ENCODE results near the gene DVL3. TPM values are rescaled to one million over a fixed set of nuclear protein-coding genes. Genes with fewer than 3 reads are reported as not detected.

DVL3 gene
- total RNA-seq, 1 donor from 2014 or later: 55.1 TPM

GRCh38 chr3:184180165-184180564 is 25.0 kb downstream of the DVL3 start:
- H3K27me3 ChIP-seq (ENCODE audit: low read depth): no peaks in the 10 kb centered on the region
- no peak for TF ChIP-seq CTCF (IDR thresholded peaks at IDR 0.05)
- H3K4me1 ChIP-seq: peaks cover 34% of the 10 kb centered on the region
- intact Hi-C loops (cut with DNase I): no loop called here
- H3K4me3 ChIP-seq: no peak overlapping the region
- DNase-seq (no peak), ATAC-seq (no peak)
- no peak overlapping the region for H3K27ac ChIP-seq
- H3K36me3 ChIP-seq: peaks cover 76% of the 10 kb centered on the region
- no peaks in the 10 kb centered on the region for H3K9me3 ChIP-seq

GRCh38 chr3:184181596-184181995 is 26.4 kb downstream of the DVL3 start:
- H3K27ac ChIP-seq: no peak overlapping the region
- H3K4me1 ChIP-seq: peaks cover 26% of the 10 kb centered on the region
- no peaks in the 10 kb centered on the region for H3K27me3 ChIP-seq (ENCODE audit: low read depth)
- intact Hi-C loops (cut with DNase I): no loop called here
- no peaks in the 10 kb centered on the region for H3K9me3 ChIP-seq
- ATAC-seq (no peak), DNase-seq (no peak)
- H3K36me3 ChIP-seq: peaks cover 76% of the 10 kb centered on the region
- no peak for TF ChIP-seq CTCF (IDR thresholded peaks at IDR 0.05)
- H3K4me3 ChIP-seq: no peak overlapping the region

GRCh38 chr3:184183679-184184078 is 28.5 kb downstream of the DVL3 start:
- no peak overlapping the region for H3K27ac ChIP-seq
- H3K9me3 ChIP-seq: no peaks in the 10 kb centered on the region
- intact Hi-C loops (cut with DNase I): no loop called here
- H3K27me3 ChIP-seq (ENCODE audit: low read depth): no peaks in the 10 kb centered on the region
- ATAC-seq (no peak), DNase-seq (no peak)
- peaks cover 66% of the 10 kb centered on the region for H3K36me3 ChIP-seq
- H3K4me1 ChIP-seq: peaks cover 25% of the 10 kb centered on the region
- no peak overlapping the region for H3K4me3 ChIP-seq
- no peak for TF ChIP-seq CTCF (IDR thresholded peaks at IDR 0.05)

GRCh38 chr3:184184546-184185230 is 29.5 kb downstream of the DVL3 start:
- H3K36me3 ChIP-seq: peaks cover 66% of the 10 kb centered on the region
- no peak overlapping the region for H3K27ac ChIP-seq
- DNase-seq: no peak

GRCh38 chr3:184185461-184186183 is 30.4 kb downstream of the DVL3 start:
- no peak for TF ChIP-seq CTCF (IDR thresholded peaks at IDR 0.05)
- peaks cover 25% of the 10 kb centered on the region for H3K4me1 ChIP-seq
- peak overlapping the region; percentile 86 for H3K27ac ChIP-seq
- H3K4me3 ChIP-seq: peak overlapping the region; percentile 99
- ATAC-seq (peak; percentile 99), DNase-seq (peak; percentile 100)
- H3K36me3 ChIP-seq: peaks cover 66% of the 10 kb centered on the region
- intact Hi-C loops (cut with DNase I): no loop called here
- H3K27me3 ChIP-seq (ENCODE audit: low read depth): no peaks in the 10 kb centered on the region
- H3K9me3 ChIP-seq: no peaks in the 10 kb centered on the region

More at GRCh38 chr3:184184546-184185230, 29.5 kb downstream of the DVL3 start:
- H3K27me3 ChIP-seq (ENCODE audit: low read depth): no peaks in the 10 kb centered on the region
- no peak overlapping the region for H3K4me3 ChIP-seq
- no peaks in the 10 kb centered on the region for H3K9me3 ChIP-seq
- no peak for ATAC-seq
- no peak for TF ChIP-seq CTCF (IDR thresholded peaks at IDR 0.05)
- H3K4me1 ChIP-seq: peaks cover 25% of the 10 kb centered on the region
- intact Hi-C loops (cut with DNase I): no loop called here

All from lower lobe of right lung (tissue), 2 donors.